Measurements from ENCODE around the gene POLA2.
A peak's percentile ranks its signal among the peaks of the same experiment; 100 is the strongest.

The POLA2 gene

GRCh38 chr11:65307298-65308229 lies 45.8 kb downstream of the POLA2 start:
- no peak for DNase-seq (ENCODE audit: low read depth)
- no peak overlapping the region for H3K4me3 ChIP-seq (ENCODE audit: low read depth, low read length)
- TF ChIP-seq, protein P1, sequence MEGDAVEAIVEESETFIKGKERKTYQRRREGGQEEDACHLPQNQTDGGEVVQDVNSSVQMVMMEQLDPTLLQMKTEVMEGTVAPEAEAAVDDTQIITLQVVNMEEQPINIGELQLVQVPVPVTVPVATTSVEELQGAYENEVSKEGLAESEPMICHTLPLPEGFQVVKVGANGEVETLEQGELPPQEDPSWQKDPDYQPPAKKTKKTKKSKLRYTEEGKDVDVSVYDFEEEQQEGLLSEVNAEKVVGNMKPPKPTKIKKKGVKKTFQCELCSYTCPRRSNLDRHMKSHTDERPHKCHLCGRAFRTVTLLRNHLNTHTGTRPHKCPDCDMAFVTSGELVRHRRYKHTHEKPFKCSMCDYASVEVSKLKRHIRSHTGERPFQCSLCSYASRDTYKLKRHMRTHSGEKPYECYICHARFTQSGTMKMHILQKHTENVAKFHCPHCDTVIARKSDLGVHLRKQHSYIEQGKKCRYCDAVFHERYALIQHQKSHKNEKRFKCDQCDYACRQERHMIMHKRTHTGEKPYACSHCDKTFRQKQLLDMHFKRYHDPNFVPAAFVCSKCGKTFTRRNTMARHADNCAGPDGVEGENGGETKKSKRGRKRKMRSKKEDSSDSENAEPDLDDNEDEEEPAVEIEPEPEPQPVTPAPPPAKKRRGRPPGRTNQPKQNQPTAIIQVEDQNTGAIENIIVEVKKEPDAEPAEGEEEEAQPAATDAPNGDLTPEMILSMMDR (IDR thresholded peaks at IDR 0.05; ENCODE audit: insufficient read depth, low read depth, low read length, missing control alignments), result no peak

- TF ChIP-seq, protein P1 (IDR thresholded peaks at IDR 0.05; ENCODE audit: insufficient read depth, low read depth, low read length, missing control alignments), result no peak
- no peak overlapping the region for H3K4me3 ChIP-seq (ENCODE audit: low read depth, low read length)
- DNase-seq (ENCODE audit: low read depth), result peak; percentile 41
Observed at GRCh38 chr11:65308281-65308891, 46.6 kb downstream of the POLA2 start.

- no peak overlapping the region for H3K4me3 ChIP-seq (ENCODE audit: low read depth, low read length)
- TF ChIP-seq, protein P1 (IDR thresholded peaks at IDR 0.05; ENCODE audit: insufficient read depth, low read depth, low read length, missing control alignments), result no peak
- no peak for DNase-seq (ENCODE audit: low read depth)
Observed at GRCh38 chr11:65309006-65309405, 47.2 kb downstream of the POLA2 start.

DNA sequence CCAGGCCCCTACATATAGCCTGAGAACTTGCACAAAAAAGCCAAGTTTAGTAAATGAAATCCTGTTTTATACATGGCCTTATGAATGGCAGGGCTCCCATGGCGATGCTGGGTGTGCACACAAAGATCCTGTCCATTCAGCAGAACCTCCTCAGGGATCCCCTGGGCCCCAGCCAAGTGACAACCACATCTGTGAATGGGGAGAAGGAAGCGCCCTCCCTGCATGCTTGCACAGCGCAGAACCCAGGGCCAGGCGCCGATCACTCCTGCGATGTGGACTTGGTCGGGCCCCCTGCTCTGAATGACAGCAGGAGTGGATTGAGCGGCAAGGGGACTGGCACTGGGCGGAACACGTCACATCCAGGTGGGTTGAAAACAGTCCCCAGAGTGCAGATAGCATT lies 48.5 kb downstream of the POLA2 start:
- TF ChIP-seq, protein P1 (IDR thresholded peaks at IDR 0.05; ENCODE audit: insufficient read depth, low read depth, low read length, missing control alignments), result no peak
- DNase-seq (ENCODE audit: low read depth), result no peak
- no peak overlapping the region for H3K4me3 ChIP-seq (ENCODE audit: low read depth, low read length)

DNA sequence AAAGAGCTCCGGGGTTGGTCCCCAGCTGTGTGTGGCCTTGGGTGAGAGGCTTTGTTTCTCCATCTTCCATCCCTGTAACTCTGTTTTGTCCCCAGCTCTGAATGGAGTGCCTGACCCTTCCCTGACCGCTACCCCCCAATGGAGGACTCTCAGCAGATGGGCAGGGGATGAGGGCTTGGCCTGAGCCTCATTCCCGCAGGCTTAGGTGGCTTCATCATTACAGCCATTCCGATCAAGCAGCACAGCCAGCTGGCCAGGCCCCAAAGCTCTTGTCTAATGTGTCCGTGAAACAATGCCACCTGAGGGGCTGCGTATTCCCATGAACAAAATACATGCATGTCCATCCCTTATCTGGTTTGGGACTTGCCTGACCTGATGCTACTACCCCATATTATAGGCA lies 49.0 kb downstream of the POLA2 start:
- H3K4me3 ChIP-seq (ENCODE audit: low read depth, low read length), result no peak overlapping the region
- TF ChIP-seq, protein P1 (IDR thresholded peaks at IDR 0.05; ENCODE audit: insufficient read depth, low read depth, low read length, missing control alignments), result no peak
- DNase-seq (ENCODE audit: low read depth), result no peak

GRCh38 chr11:65311170-65311678 lies 49.5 kb downstream of the POLA2 start:
- no peak for DNase-seq (ENCODE audit: low read depth)
- TF ChIP-seq, protein P1 (IDR thresholded peaks at IDR 0.05; ENCODE audit: insufficient read depth, low read depth, low read length, missing control alignments), result no peak
- no peak overlapping the region for H3K4me3 ChIP-seq (ENCODE audit: low read depth, low read length)

All from GM12865 (cell line).